HepG2 (cell line): ENCODE measurements around the gene HSPA1L. TPM values are rescaled to one million over a fixed set of nuclear protein-coding genes. Genes with fewer than 3 reads are reported as not detected.

Source experiments
- GMEB2 ChIP-seq: IDR thresholded peaks from 2 replicates; pipeline ENCODE4 v1.6.1; 2016; ENCODE audit warnings: missing biosample characterization, missing genetic modification reagents, low read depth
- MAF1 ChIP-seq: sonication (generic); formaldehyde crosslinking; IDR thresholded peaks from 2 replicates; pipeline ENCODE4 v1.5.0; 2020; ENCODE audit warnings: missing genetic modification reagents, borderline replicate concordance
- MXD1 ChIP-seq: sonication (generic); formaldehyde crosslinking; IDR thresholded peaks from 2 replicates; pipeline ENCODE4 v1.4.0; 2020; ENCODE audit warnings: mild to moderate bottlenecking, missing genetic modification reagents
- PATZ1 ChIP-seq: sonication (generic); formaldehyde crosslinking; IDR thresholded peaks from 2 replicates; pipeline ENCODE4 v1.4.0; 2020; ENCODE audit warnings: missing genetic modification reagents
- RBM22 ChIP-seq: fragments of 200-400 bp; formaldehyde crosslinking; optimal IDR thresholded peaks from 2 replicates; pipeline ENCODE3; 2017; ENCODE audit warnings: mild to moderate bottlenecking, low read length, moderate library complexity
- ZBTB39 ChIP-seq: sonication (generic); formaldehyde crosslinking; IDR thresholded peaks from 2 replicates; pipeline ENCODE4 v1.5.0; 2020; ENCODE audit warnings: missing genetic modification reagents
- ZC3H13 ChIP-seq: sonication (generic); formaldehyde crosslinking; IDR thresholded peaks from 2 replicates; pipeline ENCODE4 v1.8.1; 2023; ENCODE audit warnings: mild to moderate bottlenecking, missing genetic modification reagents, moderate library complexity
- ZNF121 ChIP-seq: sonication (generic); formaldehyde crosslinking; IDR thresholded peaks from 2 replicates; pipeline ENCODE4 v1.5.0; 2020; ENCODE audit warnings: mild to moderate bottlenecking, missing genetic modification reagents
- ZNF207 ChIP-seq: fragments of 450-650 bp; IDR thresholded peaks from 2 replicates; pipeline ENCODE4 v1.6.1; 2016; ENCODE audit warnings: antibody characterized with exemption, borderline replicate concordance
- ZNF407 ChIP-seq: sonication (generic); formaldehyde crosslinking; IDR thresholded peaks from one replicate; pipeline ENCODE4 v1.5.1; 2020; ENCODE audit warnings: mild to moderate bottlenecking, missing genetic modification reagents; ENCODE audit errors: not compliant biosample characterization
- ZNF512 ChIP-seq: sonication (generic); formaldehyde crosslinking; IDR thresholded peaks from 2 replicates; pipeline ENCODE4 v1.4.0; 2020; ENCODE audit warnings: mild to moderate bottlenecking, missing genetic modification reagents
- polyA plus RNA-seq, 8 experiments: library from polyadenylated mRNA; depleted of rRNA in 3 of 8; stranded (reverse) in 7 of 8; unstranded in 1 of 8; fragments of >200 nt; fragmentation: Illumina TruSeq in 4 of 8; extraction: Trizol in 4 of 8; gene quantifications; 2 replicates each; pipeline versions ENCODE4 v1.2.1 to v1.2.3, GENCODE V29; 2011 to 2016; ENCODE audit warnings: low read depth in 4 of 8, missing spikeins in 1 of 8, mixed read lengths in 1 of 8; ENCODE audit not compliant: insufficient read depth in 1 of 8
- total RNA-seq, 5 experiments: library from RNA; depleted of rRNA; stranded (reverse); fragments of >200 nt; fragmentation: Illumina TruSeq; extraction: Trizol; gene quantifications; 2 replicates each; pipeline ENCODE4 v1.2.3, GENCODE V29; 2016; ENCODE audit warnings: low read depth in 1 of 5

HSPA1L gene
- total and polyA plus RNA-seq, 2 of the 13 experiments (the other 11 are each of a cell fraction or from before 2014, with no cell fraction given) = 0.55 to 1.0 TPM

- no peak for TF ChIP-seq MXD1 (CRISPR knock-in tag)
- TF ChIP-seq ZNF121 = 0 out of 2 replicates have a peak, but pooled peaks have one; percentile 24
- TF ChIP-seq ZNF207 = no peak
- no peak for TF ChIP-seq ZNF512
- 0 out of 2 replicates have a peak, but pooled peaks have one; percentile 55 for TF ChIP-seq ZC3H13 (CRISPR knock-in tag)
- TF ChIP-seq GMEB2 = no peak
- TF ChIP-seq ZNF407 (CRISPR knock-in tag) = no peak
- no peak for TF ChIP-seq ZBTB39 (CRISPR knock-in tag)
- TF ChIP-seq RBM22 = peak; percentile 87
- TF ChIP-seq PATZ1 (CRISPR knock-in tag) = no peak
- TF ChIP-seq MAF1 = no peak
These were observed 23.9 kb upstream of the HSPA1L start (continued) for GRCh38 chr6:31838968-31839367.
